ENCODE results near the gene TMEM270.

DNA sequence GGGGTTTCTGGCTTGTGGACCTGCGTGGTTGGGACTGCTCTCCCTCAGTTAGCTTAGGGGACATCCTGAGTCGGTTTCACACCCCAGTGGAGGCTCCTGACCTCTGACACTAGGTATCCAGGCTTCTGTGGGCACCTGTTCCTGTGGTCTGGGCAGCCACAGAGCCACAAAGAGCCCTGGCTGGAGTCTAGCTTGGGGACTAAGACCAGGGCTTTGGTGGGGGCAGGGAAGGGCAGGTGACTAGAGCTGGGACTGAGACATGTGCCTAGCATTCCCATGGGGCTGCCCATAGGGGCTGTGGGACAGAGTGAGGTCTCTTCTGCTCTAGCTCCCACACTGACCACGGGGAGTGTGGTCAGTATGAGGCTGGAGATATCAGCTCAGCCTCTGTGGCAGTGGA, 4.0 kb upstream of the TMEM270 start:
- TF ChIP-seq, protein P1, sequence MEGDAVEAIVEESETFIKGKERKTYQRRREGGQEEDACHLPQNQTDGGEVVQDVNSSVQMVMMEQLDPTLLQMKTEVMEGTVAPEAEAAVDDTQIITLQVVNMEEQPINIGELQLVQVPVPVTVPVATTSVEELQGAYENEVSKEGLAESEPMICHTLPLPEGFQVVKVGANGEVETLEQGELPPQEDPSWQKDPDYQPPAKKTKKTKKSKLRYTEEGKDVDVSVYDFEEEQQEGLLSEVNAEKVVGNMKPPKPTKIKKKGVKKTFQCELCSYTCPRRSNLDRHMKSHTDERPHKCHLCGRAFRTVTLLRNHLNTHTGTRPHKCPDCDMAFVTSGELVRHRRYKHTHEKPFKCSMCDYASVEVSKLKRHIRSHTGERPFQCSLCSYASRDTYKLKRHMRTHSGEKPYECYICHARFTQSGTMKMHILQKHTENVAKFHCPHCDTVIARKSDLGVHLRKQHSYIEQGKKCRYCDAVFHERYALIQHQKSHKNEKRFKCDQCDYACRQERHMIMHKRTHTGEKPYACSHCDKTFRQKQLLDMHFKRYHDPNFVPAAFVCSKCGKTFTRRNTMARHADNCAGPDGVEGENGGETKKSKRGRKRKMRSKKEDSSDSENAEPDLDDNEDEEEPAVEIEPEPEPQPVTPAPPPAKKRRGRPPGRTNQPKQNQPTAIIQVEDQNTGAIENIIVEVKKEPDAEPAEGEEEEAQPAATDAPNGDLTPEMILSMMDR (IDR thresholded peaks at IDR 0.05) = no peak
- TF ChIP-seq, protein P2, sequence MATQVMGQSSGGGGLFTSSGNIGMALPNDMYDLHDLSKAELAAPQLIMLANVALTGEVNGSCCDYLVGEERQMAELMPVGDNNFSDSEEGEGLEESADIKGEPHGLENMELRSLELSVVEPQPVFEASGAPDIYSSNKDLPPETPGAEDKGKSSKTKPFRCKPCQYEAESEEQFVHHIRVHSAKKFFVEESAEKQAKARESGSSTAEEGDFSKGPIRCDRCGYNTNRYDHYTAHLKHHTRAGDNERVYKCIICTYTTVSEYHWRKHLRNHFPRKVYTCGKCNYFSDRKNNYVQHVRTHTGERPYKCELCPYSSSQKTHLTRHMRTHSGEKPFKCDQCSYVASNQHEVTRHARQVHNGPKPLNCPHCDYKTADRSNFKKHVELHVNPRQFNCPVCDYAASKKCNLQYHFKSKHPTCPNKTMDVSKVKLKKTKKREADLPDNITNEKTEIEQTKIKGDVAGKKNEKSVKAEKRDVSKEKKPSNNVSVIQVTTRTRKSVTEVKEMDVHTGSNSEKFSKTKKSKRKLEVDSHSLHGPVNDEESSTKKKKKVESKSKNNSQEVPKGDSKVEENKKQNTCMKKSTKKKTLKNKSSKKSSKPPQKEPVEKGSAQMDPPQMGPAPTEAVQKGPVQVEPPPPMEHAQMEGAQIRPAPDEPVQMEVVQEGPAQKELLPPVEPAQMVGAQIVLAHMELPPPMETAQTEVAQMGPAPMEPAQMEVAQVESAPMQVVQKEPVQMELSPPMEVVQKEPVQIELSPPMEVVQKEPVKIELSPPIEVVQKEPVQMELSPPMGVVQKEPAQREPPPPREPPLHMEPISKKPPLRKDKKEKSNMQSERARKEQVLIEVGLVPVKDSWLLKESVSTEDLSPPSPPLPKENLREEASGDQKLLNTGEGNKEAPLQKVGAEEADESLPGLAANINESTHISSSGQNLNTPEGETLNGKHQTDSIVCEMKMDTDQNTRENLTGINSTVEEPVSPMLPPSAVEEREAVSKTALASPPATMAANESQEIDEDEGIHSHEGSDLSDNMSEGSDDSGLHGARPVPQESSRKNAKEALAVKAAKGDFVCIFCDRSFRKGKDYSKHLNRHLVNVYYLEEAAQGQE (IDR thresholded peaks at IDR 0.05; ENCODE audit: insufficient read depth in 1 of 2, low read depth in 2 of 2, low read length in 1 of 2) = no peak

Measured in Panc1 (cell line).